GM19239 (cell line): Measurements from ENCODE around the gene SAPCD2.

Experiments used
- DNase-seq: peaks from one replicate; pipeline ENCODE4 v3.0.0; 2011; ENCODE audit warnings: low spot score; ENCODE audit not compliant: insufficient read length
- FAIRE-seq: peaks from 2 replicates; lab custom pipeline; 2011; peaks lifted over from hg19 to GRCh38; lab: Jason Lieb, UNC

Gene SAPCD2

DNA sequence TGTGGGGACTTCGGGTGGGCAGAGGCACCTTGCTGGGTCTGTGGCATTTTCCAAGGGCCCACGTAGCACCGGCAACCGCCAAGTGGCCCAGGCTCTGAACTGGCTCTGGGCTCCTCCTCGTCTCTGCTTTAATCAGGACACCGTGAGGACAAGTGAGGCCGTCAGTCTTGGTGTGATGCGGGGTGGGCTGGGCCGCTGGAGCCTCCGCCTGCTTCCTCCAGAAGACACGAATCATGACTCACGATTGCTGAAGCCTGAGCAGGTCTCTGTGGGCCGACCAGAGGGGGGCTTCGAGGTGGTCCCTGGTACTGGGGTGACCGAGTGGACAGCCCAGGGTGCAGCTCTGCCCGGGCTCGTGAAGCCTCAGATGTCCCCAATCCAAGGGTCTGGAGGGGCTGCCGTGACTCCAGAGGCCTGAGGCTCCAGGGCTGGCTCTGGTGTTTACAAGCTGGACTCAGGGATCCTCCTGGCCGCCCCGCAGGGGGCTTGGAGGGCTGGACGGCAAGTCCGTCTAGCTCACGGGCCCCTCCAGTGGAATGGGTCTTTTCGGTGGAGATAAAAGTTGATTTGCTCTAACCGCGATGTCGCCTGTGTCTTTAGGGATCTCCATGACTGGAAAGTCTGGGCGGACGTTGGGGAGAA lies 38.4 kb upstream of the SAPCD2 start:
- FAIRE-seq (no peak), DNase-seq (no peak)

DNA sequence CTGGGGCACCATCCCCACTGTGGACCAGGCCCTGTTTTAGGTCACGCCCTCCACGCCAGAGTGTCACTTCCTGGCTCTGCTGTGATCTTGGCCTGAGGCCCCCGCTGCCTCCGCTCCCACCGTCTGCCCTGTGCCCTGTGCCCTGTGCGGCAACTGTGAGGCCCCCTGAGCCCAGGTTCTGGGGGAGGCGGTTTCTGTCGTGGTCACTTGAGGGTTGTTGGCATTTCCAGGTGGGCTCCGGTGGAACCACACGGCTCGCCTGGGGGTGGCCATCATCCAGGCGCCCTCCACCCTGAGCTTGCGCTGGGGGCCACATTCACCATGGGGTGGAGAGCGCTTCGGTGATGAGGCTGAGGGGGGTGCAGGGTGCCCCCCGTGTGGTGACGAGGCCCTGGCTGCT lies 37.6 kb upstream of the SAPCD2 start:
- DNase-seq (no peak), FAIRE-seq (no peak)

DNA sequence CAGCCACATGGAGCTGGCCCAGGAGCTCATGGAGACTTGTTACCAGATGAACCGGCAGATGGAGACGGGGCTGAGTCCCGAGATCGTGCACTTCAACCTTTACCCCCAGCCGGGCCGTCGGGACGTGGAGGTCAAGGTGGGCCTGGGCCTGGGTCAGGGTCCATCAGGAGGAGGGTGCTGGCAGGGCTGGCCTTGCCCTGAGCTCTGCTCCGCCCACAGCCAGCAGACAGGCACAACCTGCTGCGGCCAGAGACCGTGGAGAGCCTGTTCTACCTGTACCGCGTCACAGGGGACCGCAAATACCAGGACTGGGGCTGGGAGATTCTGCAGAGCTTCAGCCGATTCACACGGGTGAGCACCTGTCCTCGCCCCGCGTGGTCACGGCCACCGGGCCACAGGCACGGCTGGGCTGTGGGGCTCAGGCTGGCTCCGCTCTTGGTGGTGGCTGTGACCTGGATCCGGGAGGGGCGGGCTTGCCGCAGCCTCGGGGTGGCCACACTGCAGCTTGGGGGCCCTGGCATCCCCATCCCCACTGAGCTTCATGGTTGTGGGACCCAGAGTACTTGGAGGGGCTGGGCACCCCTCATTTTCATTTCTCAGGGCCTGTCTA lies 37.1 kb upstream of the SAPCD2 start:
- no peak for DNase-seq
- no peak for FAIRE-seq

DNA sequence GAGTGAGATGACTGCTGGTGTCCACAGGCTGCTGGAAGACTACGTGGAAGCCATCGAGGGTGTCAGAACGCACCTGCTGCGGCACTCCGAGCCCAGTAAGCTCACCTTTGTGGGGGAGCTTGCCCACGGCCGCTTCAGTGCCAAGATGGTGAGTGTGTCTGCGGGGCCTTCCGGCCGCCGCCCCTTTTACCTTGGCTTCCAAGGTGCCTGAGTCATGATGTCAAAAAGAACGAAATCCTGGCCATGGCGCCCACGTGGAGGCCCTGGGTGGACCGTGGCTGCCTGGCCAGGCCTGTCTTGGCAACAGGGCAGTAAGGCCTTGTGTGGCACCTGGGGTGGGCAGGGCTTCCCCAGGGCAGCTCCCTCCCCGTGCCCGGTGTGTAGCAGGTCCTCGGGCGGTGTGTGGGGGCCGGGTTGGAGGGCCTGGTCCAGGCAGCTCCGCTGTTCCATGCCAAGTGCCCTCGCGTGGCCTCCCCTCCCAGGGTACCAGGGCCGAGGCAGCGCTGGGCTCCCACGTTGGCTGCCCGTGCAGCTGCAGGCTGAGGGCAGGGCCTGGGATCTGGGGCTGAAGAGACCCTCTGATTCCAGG lies 36.4 kb upstream of the SAPCD2 start:
- no peak for DNase-seq
- FAIRE-seq: no peak

- DNase-seq: no peak
- no peak for FAIRE-seq
Measured at GRCh38 chr9:137105814-137106661, 35.7 kb upstream of the SAPCD2 start.

GRCh38 chr9:137103206-137103999 lies 33.0 kb upstream of the SAPCD2 start:
- DNase-seq (no peak), FAIRE-seq (no peak)

GRCh38 chr9:137099231-137099630 lies 28.9 kb upstream of the SAPCD2 start:
- FAIRE-seq (no peak), DNase-seq (no peak)

DNA sequence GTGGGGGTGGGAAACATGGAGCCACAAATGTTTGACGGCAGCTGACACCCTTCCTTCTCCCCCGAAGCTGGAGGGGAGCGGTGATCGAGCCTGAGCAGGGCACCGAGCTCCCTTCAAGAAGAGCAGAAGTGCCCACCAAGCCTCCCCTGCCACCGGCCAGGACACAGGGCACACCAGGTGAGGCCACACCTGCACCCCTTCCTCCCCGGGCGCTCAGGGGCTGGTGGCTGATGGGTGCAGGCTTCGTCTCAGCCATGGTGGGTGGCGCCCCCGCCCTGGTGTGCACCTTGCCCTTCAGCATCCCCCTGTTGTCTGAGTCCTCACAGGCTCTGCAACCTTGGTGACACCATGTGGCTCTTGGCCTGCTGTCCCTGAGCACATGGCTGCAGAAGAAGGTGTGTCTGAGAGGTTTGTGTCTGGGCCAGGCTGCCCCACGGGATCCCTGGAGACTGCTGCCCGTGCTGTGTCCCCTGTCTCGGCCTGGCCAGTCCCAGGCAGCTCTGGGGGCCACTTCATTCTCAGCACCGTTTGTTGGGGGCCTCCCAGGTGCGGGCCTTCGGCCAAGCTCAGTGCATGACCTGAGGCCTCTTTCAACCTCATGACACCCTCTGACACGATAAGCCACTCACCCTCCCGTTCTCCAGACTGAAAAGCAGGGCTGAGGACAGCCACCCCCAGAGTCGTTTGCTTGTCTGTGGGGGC lies 27.6 kb upstream of the SAPCD2 start:
- no peak for FAIRE-seq
- DNase-seq: no peak

GRCh38 chr9:137096785-137097546 lies 26.6 kb upstream of the SAPCD2 start:
- no peak for DNase-seq
- no peak for FAIRE-seq

DNA sequence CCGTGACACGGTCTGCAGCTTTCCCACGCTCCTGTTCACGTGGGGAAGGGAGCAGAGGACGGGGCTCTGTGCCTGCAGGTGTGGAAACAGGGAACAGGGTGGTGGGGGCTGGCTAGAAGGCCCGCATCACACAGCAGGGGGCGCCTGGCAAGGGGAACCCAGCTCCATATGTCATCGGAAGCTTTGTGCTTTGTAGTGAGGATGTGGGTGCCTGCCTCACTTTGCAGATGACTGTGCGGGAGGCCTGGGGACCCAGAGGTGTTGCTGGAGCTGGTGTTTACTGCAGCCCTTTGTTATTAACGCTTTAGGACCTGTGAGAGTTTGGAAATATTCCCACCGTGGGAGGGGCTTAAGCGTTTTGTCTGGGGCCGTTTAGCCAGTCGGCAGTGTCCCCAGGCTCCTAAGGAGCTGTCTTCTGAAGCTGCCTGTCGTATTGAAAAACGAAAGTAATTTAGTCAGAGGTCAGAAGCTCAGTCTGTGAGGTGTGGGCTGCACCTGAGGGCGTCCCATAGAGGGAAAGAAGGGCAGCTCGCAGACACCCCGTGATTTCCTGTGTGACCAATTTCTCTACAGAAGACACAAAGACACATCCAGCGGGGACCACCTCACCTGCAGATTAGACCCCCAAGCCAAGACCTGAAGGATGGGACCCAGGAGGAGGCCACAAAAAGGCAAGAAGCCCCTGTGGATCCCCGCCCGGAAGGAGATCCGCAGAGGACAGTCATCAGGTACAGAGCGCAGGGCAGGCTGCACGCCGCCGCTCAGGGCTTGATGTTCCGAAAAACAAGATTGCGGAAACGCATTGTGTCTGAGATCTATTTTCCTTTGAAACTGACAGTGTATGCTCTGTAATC lies 25.5 kb upstream of the SAPCD2 start:
- DNase-seq (no peak), FAIRE-seq (peak; percentile 94)

DNA sequence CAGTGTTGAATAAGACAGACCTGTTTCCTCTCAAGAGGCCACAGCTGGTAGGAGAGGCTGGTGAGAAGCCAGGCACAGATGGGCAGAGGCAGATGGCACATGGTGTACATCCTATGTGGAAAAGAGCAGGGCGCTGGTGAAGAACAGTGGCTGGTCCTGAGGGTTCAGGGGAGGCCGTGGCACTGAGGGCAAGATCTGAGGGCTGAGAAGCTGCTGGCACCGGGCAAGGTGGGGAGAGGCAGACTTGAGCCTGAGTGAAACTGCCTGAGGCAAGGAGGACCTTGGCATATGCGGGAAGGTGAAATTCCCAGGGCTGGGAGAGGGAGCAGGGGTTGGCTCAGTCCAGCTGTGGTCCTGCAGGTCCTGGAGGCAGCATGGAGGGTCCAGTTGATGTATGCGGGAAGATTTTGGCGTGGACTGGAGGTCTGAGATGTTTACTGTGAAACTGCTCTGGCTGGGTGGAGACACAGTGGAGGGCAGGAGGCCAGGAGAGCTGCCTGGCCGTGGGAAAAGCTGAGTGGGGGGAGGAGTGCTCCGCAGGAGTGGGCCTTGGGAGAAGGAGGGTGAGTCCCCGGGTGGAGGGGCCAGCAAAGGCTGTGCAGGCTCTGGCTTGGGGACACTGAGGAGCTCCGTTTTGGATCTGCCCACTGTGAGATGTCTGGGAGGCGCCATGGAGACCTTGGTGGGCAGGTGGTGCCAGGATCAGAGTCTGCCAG lies 19.0 kb upstream of the SAPCD2 start:
- FAIRE-seq (no peak), DNase-seq (no peak)

GRCh38 chr9:137088121-137088520 lies 17.8 kb upstream of the SAPCD2 start:
- FAIRE-seq: peak; percentile 45
- DNase-seq: no peak

DNA sequence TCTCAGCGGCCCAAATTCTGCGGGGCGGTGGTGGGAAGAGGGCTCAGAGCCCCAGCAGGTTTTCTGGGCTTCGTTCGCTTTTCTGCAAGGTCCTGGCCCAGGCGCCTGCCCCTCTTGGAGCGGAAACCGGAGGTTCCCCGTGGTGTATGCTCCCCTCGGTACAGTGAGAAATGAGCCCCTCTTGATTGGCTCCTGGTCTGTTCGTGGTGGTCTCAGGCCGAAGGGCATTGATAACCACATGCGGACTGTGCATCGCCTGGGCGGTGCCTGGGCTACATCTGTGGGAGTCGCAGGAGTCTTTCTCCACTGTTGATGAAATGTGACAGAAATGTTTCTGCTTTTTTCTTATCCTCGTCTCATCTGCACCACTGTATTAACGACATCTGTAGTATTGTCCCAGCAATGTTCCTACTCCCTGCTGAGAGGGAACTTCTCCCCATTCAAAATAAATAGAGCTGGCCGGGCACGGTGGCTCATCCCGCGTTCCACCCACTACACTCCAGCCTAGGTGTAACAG lies 17.1 kb upstream of the SAPCD2 start:
- DNase-seq (no peak), FAIRE-seq (peak; percentile 4)

- FAIRE-seq: peak; percentile 100
- DNase-seq: peak; percentile 94
Measured at GRCh38 chr9:137086531-137087408, 16.4 kb upstream of the SAPCD2 start, which contains the start of gene MAN1B1. MAN1B1 (plus strand) TSS chr9:137086985; CDS start chr9:137087000, 15 bp downstream.

GRCh38 chr9:137085920-137086530 lies 15.7 kb upstream of the SAPCD2 start:
- DNase-seq (no peak), FAIRE-seq (no peak)

DNA sequence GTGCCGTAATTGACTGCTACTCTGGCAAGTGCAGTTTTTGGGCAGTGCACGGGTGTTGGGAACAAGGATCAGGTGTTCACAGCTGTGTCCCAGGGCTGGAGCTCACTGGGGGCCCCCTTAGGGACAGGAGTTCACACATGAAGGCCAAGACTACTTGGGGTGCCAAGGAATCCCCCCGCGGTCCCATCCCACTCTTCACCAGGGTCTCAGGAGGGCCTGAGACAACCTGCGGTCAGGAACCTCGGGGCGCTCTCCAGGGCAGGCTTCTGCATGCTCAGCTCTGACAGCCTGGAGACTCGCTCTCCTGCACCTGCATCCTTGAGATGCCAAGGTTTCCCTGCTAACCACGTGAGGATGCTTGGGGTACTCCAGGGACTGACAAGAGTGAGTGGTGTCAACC lies 14.2 kb upstream of the SAPCD2 start:
- DNase-seq: no peak
- no peak for FAIRE-seq
